Measurements from ENCODE around the gene TIMM8A.

DNA sequence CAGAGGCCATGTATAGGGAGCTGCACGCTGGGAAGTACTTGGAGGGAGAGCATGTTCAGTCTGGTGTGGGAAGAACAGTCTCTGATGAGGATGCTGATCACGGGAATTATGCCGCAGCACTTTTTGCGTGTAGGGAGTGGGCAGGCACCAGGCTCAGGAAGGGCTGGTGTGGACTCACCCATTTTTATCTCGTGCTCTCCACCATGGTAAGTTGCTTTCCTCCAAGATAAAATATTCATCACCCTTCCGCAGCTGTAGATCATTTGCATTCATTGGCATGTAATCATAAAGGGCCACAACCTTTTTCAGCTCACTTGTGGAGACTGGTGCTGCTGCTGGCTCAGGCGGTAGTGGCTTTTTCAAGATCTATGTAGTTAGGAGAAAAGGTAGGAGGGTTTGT lies 11.8 kb upstream of the TIMM8A start:
- TF ChIP-seq POLR2A (IDR thresholded peaks at IDR 0.05) = no peak
- TF ChIP-seq, protein P1, sequence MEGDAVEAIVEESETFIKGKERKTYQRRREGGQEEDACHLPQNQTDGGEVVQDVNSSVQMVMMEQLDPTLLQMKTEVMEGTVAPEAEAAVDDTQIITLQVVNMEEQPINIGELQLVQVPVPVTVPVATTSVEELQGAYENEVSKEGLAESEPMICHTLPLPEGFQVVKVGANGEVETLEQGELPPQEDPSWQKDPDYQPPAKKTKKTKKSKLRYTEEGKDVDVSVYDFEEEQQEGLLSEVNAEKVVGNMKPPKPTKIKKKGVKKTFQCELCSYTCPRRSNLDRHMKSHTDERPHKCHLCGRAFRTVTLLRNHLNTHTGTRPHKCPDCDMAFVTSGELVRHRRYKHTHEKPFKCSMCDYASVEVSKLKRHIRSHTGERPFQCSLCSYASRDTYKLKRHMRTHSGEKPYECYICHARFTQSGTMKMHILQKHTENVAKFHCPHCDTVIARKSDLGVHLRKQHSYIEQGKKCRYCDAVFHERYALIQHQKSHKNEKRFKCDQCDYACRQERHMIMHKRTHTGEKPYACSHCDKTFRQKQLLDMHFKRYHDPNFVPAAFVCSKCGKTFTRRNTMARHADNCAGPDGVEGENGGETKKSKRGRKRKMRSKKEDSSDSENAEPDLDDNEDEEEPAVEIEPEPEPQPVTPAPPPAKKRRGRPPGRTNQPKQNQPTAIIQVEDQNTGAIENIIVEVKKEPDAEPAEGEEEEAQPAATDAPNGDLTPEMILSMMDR (IDR thresholded peaks at IDR 0.05) = no peak

Data from ovary (tissue), 3 donors.